ENCODE measurements around the gene ESPN. TPM values are rescaled to one million over a fixed set of nuclear protein-coding genes. Genes with fewer than 3 reads are reported as not detected.

Gene ESPN
- polyA plus RNA-seq, 4 donors, result 7.6 to 23.5 (median 11.8) TPM

- DNase-seq (ENCODE audit: low read depth in 4 of 4, low spot score in 3 of 4), result no peak
These were observed 82.9 kb downstream of the ESPN start for GRCh38 chr1:6507461-6507911.

GRCh38 chr1:6508154-6508815, 83.7 kb downstream of the ESPN start:
- DNase-seq (ENCODE audit: low read depth in 4 of 4, low spot score in 3 of 4), result no peak

DNA sequence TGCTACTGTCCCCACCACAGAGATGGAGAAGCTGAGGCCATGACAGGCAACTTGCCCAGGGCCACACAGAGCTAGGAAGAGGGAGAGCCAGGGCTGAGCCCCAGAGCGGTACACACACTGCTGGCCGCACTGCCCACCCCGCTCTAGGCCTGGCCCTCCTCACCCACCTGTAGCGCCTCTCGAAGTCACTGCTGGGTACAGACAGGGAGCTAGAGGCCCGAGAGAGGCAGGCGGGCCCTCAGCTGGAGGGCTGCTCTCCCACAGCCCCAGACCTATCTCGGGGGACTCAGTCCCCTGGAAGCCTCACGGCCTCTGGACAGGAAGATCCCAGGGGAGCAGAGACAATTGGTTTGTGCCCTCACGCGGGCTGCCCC, 84.2 kb downstream of the ESPN start:
- no peak for DNase-seq (ENCODE audit: low read depth in 4 of 4, low spot score in 3 of 4)

GRCh38 chr1:6509220-6509918, 84.8 kb downstream of the ESPN start:
- no peak for DNase-seq (ENCODE audit: low read depth in 4 of 4, low spot score in 3 of 4)

GRCh38 chr1:6509919-6510291, 85.3 kb downstream of the ESPN start:
- no peak for DNase-seq (ENCODE audit: low read depth in 4 of 4, low spot score in 3 of 4)

DNA sequence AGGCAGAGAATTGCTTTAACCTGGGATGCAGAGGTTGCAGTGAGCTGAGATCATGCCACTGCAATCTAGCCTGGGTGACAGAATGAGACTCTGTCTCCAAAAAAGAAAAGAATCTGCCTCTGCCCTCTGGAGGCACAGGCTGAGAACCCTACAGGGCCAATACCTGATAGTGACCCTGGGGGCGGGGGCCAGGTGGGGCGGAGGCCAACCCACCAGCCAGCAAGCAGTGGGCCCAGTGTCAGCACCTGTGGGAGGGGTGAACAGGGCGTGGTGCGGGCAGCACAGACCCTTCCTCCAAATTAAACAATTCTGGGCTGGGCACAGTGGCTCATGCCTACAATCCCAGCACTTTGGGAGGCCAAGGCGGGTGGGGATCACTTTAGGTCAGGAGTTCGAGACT, 85.9 kb downstream of the ESPN start:
- no peak for DNase-seq (ENCODE audit: low read depth in 4 of 4, low spot score in 3 of 4)

Other genes starting within 250 kb of the ESPN start
- under 1 TPM; 0.14 to 0.63 (median 0.36) TPM for gene CHD5, start 244.5 kb upstream of the ESPN start, polyA plus RNA-seq (ENCODE audit: insufficient read length in 4 of 4)
- 100 to 1,000 TPM; 523 to 790 (median 627) TPM for gene RPL22, start 225.2 kb upstream of the ESPN start, polyA plus RNA-seq (ENCODE audit: insufficient read length in 4 of 4)
- gene RNF207, start 218.7 kb upstream of the ESPN start, polyA plus RNA-seq (ENCODE audit: insufficient read length in 4 of 4), result 10 to 100 TPM; 15.7 to 72.0 (median 38.7) TPM
- gene ICMT, start 188.8 kb upstream of the ESPN start, polyA plus RNA-seq (ENCODE audit: insufficient read length in 4 of 4), result 10 to 100 TPM; 60.7 to 75.1 (median 63.1) TPM
- not detected for gene HES3, start 180.6 kb upstream of the ESPN start, polyA plus RNA-seq (ENCODE audit: insufficient read length in 4 of 4)
- 1 to 10 TPM; 6.3 to 7.9 (median 7.5) TPM for gene GPR153, start 163.7 kb upstream of the ESPN start, polyA plus RNA-seq (ENCODE audit: insufficient read length in 4 of 4)
- gene ACOT7, start 31.0 kb upstream of the ESPN start, polyA plus RNA-seq (ENCODE audit: insufficient read length in 4 of 4), result 10 to 100 TPM; 18.2 to 34.2 (median 27.5) TPM
- under 1 TPM; 0.08 to 0.69 (median 0.34) TPM for gene HES2, start 4.9 kb upstream of the ESPN start, polyA plus RNA-seq (ENCODE audit: insufficient read length in 4 of 4)
- gene TNFRSF25, start 41.4 kb downstream of the ESPN start, polyA plus RNA-seq (ENCODE audit: insufficient read length in 4 of 4), result 10 to 100 TPM in 3 of 4 donors, 1 to 10 TPM in 1; 8.8 to 27.7 (median 12.4) TPM
- gene PLEKHG5, start 66.9 kb downstream of the ESPN start, polyA plus RNA-seq (ENCODE audit: insufficient read length in 4 of 4), result 10 to 100 TPM; 10.9 to 23.5 (median 14.0) TPM
- 10 to 100 TPM; 15.5 to 23.1 (median 19.3) TPM for gene NOL9, start 129.7 kb downstream of the ESPN start, polyA plus RNA-seq (ENCODE audit: insufficient read length in 4 of 4)
- gene TAS1R1, start 130.5 kb downstream of the ESPN start, polyA plus RNA-seq (ENCODE audit: insufficient read length in 4 of 4), result under 1 TPM in 2 of 4 donors, not detected in 2; 0.06 to 0.15 TPM
- 10 to 100 TPM; 19.3 to 50.7 (median 27.3) TPM for gene ZBTB48, start 155.2 kb downstream of the ESPN start, polyA plus RNA-seq (ENCODE audit: insufficient read length in 4 of 4)
- gene KLHL21, start 178.1 kb downstream of the ESPN start, polyA plus RNA-seq (ENCODE audit: insufficient read length in 4 of 4), result 10 to 100 TPM; 11.5 to 18.3 (median 13.3) TPM
- gene PHF13, start 189.0 kb downstream of the ESPN start, polyA plus RNA-seq (ENCODE audit: insufficient read length in 4 of 4), result 10 to 100 TPM; 24.5 to 32.8 (median 26.1) TPM
- gene THAP3, start 200.1 kb downstream of the ESPN start, polyA plus RNA-seq (ENCODE audit: insufficient read length in 4 of 4), result 10 to 100 TPM; 15.1 to 25.8 (median 16.3) TPM

All from left renal pelvis (tissue), 4 donors.